Subcutaneous adipose tissue (tissue), 4 donors: Measurements from ENCODE around the gene DEGS2. TPM values are rescaled to one million over a fixed set of nuclear protein-coding genes. Genes with fewer than 3 reads are reported as not detected.

ENCODE experiments used
- CTCF ChIP-seq: fragments of 450-650 bp; IDR thresholded peaks from one replicate; pipeline ENCODE4 v1.5.1; 2016; ENCODE audit warnings: low read depth, mild to moderate bottlenecking, control low read depth, antibody characterized with exemption, moderate library complexity
- total RNA-seq, 4 donors: library from RNA; depleted of rRNA; stranded (reverse); fragments of >200 nt; gene quantifications; one replicate each; pipeline ENCODE4 v1.1.0, GENCODE V29; 2016

DEGS2 gene
- total RNA-seq, 4 donors from 2014 or later = 0.22 to 0.94 (median 0.34) TPM; not detected in 1

- TF ChIP-seq CTCF = no peak
These were observed 54.7 kb downstream of the DEGS2 start for GRCh38 chr14:100104523-100105300.

- no peak for TF ChIP-seq CTCF
These were observed 55.5 kb downstream of the DEGS2 start for GRCh38 chr14:100104006-100104352.

- TF ChIP-seq CTCF = no peak
These were observed 56.0 kb downstream of the DEGS2 start for GRCh38 chr14:100103250-100104005.

GRCh38 chr14:100102156-100102785, 57.2 kb downstream of the DEGS2 start:
- no peak for TF ChIP-seq CTCF

- no peak for TF ChIP-seq CTCF
These were observed 59.3 kb downstream of the DEGS2 start for GRCh38 chr14:100100032-100100703.

- TF ChIP-seq CTCF = no peak
These were observed 61.3 kb downstream of the DEGS2 start for GRCh38 chr14:100098171-100098570.
